ENCODE measurements around the gene CSNK1D. TPM values are rescaled to one million over a fixed set of nuclear protein-coding genes. Genes with fewer than 3 reads are reported as not detected.

The CSNK1D gene
- total and polyA plus RNA-seq, 4 donors: 35.2 to 144 (median 89.1) TPM

- DNase-seq (ENCODE audit: low read depth in 4 of 6, low spot score in 6 of 6): no peak
- H3K9me3 ChIP-seq (ENCODE audit: control insufficient read depth, insufficient read depth, low read length): no peaks in the 10 kb centered on the region
- 87% methylated on average over 12 of the region's 12 CpGs for WGBS (ENCODE audit: insufficient coverage)
Observed at GRCh38 chr17:82301300-82301915, 27.9 kb upstream of the CSNK1D start.

GRCh38 chr17:82300707-82301270, 27.3 kb upstream of the CSNK1D start:
- H3K27me3 ChIP-seq (ENCODE audit: control insufficient read depth, insufficient read depth, low read length): no peaks in the 10 kb centered on the region

More at GRCh38 chr17:82301300-82301915, 27.9 kb upstream of the CSNK1D start:
- H3K27ac ChIP-seq (ENCODE audit: low read depth, low read length): no peak overlapping the region
- no peaks in the 10 kb centered on the region for H3K36me3 ChIP-seq (ENCODE audit: control insufficient read depth, insufficient read depth, low read length)
- no peak overlapping the region for H3K4me3 ChIP-seq (ENCODE audit: low read depth, low read length)
- peaks cover 33% of the 10 kb centered on the region for H3K4me1 ChIP-seq (ENCODE audit: control insufficient read depth, insufficient read depth, low read length)
- no peaks in the 10 kb centered on the region for H3K27me3 ChIP-seq (ENCODE audit: control insufficient read depth, insufficient read depth, low read length)

DNA sequence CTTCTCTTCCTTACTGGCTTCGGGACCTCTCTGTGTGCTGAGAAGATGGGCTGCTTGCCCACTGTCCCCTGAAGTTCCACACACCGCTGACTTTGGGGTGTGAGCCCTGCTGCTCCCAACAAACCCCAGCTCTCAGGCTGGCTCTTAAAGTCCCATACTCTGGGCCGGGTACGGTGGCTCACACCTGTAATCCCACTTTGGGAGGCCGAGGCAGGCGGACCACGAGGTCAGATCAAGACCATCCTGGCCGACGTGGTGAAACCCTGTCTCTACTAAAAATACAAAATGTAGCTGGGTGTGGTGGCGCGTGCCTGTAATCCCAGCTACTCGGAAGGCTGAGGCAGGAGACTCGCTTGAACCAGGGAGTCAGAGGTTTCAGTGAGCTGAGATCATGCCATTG, 26.7 kb upstream of the CSNK1D start:
- Histone ChIP-seq H3K4me3 (ENCODE audit: low read depth, low read length) (no peak overlapping the region), H3K36me3 (ENCODE audit: control insufficient read depth, insufficient read depth, low read length) (no peaks in the 10 kb centered on the region), H3K9me3 (ENCODE audit: control insufficient read depth, insufficient read depth, low read length) (no peaks in the 10 kb centered on the region), H3K27me3 (ENCODE audit: control insufficient read depth, insufficient read depth, low read length) (no peaks in the 10 kb centered on the region), H3K27ac (ENCODE audit: low read depth, low read length) (no peak overlapping the region), H3K4me1 (ENCODE audit: control insufficient read depth, insufficient read depth, low read length) (peaks cover 29% of the 10 kb centered on the region)
- WGBS (ENCODE audit: insufficient coverage): 91% methylated on average over 11 of the region's 13 CpGs
- DNase-seq (ENCODE audit: low read depth in 4 of 6, low spot score in 6 of 6): no peak

More at GRCh38 chr17:82300707-82301270, 27.3 kb upstream of the CSNK1D start:
- Histone ChIP-seq H3K4me1 (ENCODE audit: control insufficient read depth, insufficient read depth, low read length) (peaks cover 33% of the 10 kb centered on the region), H3K36me3 (ENCODE audit: control insufficient read depth, insufficient read depth, low read length) (no peaks in the 10 kb centered on the region), H3K4me3 (ENCODE audit: low read depth, low read length) (no peak overlapping the region), H3K27ac (ENCODE audit: low read depth, low read length) (no peak overlapping the region), H3K9me3 (ENCODE audit: control insufficient read depth, insufficient read depth, low read length) (no peaks in the 10 kb centered on the region)
- WGBS (ENCODE audit: insufficient coverage): 35% methylated on average over 20 of the region's 21 CpGs
- peak in 2 of 6 donors; percentile 54 to 65 for DNase-seq (ENCODE audit: low read depth in 4 of 6, low spot score in 6 of 6)

- DNase-seq (ENCODE audit: low read depth in 4 of 6, low spot score in 6 of 6): no peak
- Histone ChIP-seq H3K36me3 (ENCODE audit: control insufficient read depth, insufficient read depth, low read length) (no peaks in the 10 kb centered on the region), H3K9me3 (ENCODE audit: control insufficient read depth, insufficient read depth, low read length) (no peaks in the 10 kb centered on the region), H3K4me3 (ENCODE audit: low read depth, low read length) (no peak overlapping the region), H3K27me3 (ENCODE audit: control insufficient read depth, insufficient read depth, low read length) (no peaks in the 10 kb centered on the region), H3K4me1 (ENCODE audit: control insufficient read depth, insufficient read depth, low read length) (peaks cover 25% of the 10 kb centered on the region), H3K27ac (ENCODE audit: low read depth, low read length) (no peak overlapping the region)
- WGBS (ENCODE audit: insufficient coverage): 72% methylated on average over 5 of the region's 10 CpGs
Observed at GRCh38 chr17:82299452-82299851, 26.0 kb upstream of the CSNK1D start.

- H3K9me3 ChIP-seq (ENCODE audit: control insufficient read depth, insufficient read depth, low read length): no peaks in the 10 kb centered on the region
- 83% methylated on average over 26 of the region's 27 CpGs for WGBS (ENCODE audit: insufficient coverage)
- peaks cover 22% of the 10 kb centered on the region for H3K4me1 ChIP-seq (ENCODE audit: control insufficient read depth, insufficient read depth, low read length)
- no peaks in the 10 kb centered on the region for H3K27me3 ChIP-seq (ENCODE audit: control insufficient read depth, insufficient read depth, low read length)
- no peak overlapping the region for H3K4me3 ChIP-seq (ENCODE audit: low read depth, low read length)
- DNase-seq (ENCODE audit: low read depth in 4 of 6, low spot score in 6 of 6): no peak
- H3K27ac ChIP-seq (ENCODE audit: low read depth, low read length): peak overlapping the region; percentile 40
- no peaks in the 10 kb centered on the region for H3K36me3 ChIP-seq (ENCODE audit: control insufficient read depth, insufficient read depth, low read length)
Observed at GRCh38 chr17:82298538-82299421, 25.3 kb upstream of the CSNK1D start.

DNA sequence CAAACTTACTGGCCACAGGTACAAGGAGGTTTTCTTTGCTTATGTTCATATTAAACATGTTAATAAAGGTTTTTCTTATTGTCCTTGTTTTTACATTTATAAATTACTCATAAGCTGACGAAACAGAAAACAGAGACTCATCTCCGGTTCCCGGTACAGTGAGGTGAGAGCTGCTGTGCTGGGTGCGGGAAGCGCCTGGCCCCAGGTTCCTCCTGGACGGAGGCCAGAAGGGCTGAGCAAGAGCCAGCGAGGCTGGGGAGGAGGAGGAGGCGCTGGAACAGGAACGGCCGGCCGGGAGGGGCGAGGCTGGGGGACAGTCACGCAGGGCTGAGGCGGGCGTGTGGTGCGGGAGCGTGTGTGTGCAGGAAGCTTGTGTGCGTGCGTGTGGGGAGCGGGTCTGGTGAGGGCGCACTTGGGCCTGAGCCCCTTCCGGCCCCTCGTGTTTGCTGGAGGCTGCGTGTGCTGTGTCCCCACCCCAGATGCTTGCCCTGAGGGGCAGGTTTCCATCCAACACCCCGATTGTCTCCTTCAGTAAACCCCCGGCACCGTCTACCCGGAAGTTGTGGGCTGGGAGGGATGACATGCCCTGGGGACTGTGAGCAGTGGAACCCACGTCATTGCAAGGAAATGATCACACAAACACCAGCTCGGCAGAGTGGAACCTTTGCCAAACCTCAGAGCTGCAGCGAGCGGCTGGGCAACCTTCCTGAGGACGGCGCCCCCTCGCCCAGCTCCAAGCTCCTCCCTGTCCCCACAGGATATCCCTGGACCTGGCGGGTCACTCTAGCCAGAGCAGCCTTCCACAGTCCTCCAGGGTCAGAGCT, 24.4 kb upstream of the CSNK1D start:
- Histone ChIP-seq H3K4me1 (ENCODE audit: control insufficient read depth, insufficient read depth, low read length) (peaks cover 27% of the 10 kb centered on the region), H3K36me3 (ENCODE audit: control insufficient read depth, insufficient read depth, low read length) (no peaks in the 10 kb centered on the region), H3K9me3 (ENCODE audit: control insufficient read depth, insufficient read depth, low read length) (no peaks in the 10 kb centered on the region), H3K27me3 (ENCODE audit: control insufficient read depth, insufficient read depth, low read length) (no peaks in the 10 kb centered on the region), H3K4me3 (ENCODE audit: low read depth, low read length) (peak overlapping the region; percentile 39), H3K27ac (ENCODE audit: low read depth, low read length) (peak overlapping the region; percentile 40)
- WGBS (ENCODE audit: insufficient coverage): 29% methylated on average over 26 of the region's 36 CpGs
- DNase-seq (ENCODE audit: low read depth in 4 of 6, low spot score in 6 of 6): peak in 2 of 6 donors; percentile 54 to 85

- H3K36me3 ChIP-seq (ENCODE audit: control insufficient read depth, insufficient read depth, low read length): no peaks in the 10 kb centered on the region
- H3K9me3 ChIP-seq (ENCODE audit: control insufficient read depth, insufficient read depth, low read length): no peaks in the 10 kb centered on the region
- DNase-seq (ENCODE audit: low read depth in 4 of 6, low spot score in 6 of 6): peak in 1 of 6 donors; percentile 4
- WGBS (ENCODE audit: insufficient coverage): 80% methylated on average over 16 of the region's 19 CpGs
- H3K27me3 ChIP-seq (ENCODE audit: control insufficient read depth, insufficient read depth, low read length): no peaks in the 10 kb centered on the region
- H3K4me3 ChIP-seq (ENCODE audit: low read depth, low read length): no peak overlapping the region
- peaks cover 27% of the 10 kb centered on the region for H3K4me1 ChIP-seq (ENCODE audit: control insufficient read depth, insufficient read depth, low read length)
- no peak overlapping the region for H3K27ac ChIP-seq (ENCODE audit: low read depth, low read length)
Observed at GRCh38 chr17:82297280-82297713, 23.8 kb upstream of the CSNK1D start.

DNA sequence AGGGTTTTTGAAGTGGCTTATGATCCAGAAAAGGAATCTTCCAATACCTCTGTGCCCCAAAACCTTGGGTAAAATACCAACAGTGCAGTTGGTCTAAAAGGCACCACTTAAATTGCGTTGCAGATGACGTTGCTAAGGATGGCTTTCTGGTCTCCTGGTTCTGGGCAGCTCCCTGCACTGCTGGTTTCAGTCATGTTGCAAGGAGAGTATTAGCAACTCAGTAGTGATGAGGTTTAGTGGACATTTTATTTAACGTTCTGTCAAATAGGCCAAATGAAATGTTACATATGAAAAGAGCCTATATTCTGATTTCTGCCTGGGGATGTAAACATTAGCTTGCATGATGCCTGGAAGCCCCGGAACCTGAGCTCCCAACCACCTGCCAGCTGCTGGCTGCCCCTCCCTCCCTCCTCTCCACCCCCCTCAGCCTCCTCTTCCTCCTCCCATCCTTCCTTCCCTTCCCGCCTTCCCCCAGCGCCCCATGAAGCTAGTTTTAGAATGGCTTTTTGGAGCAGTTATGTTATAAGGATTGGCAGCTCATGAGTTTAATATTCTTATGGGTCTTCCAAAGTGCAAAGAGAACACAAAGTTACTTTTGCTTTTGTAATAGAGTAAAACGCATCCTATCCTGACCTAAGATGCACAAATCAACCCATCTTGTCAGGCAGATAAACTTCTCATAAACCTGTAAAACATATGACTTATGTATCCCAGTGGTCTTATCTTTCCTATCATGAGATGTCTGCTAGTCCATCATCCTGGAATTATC, 23.2 kb upstream of the CSNK1D start:
- Histone ChIP-seq H3K4me1 (ENCODE audit: control insufficient read depth, insufficient read depth, low read length) (peaks cover 33% of the 10 kb centered on the region), H3K9me3 (ENCODE audit: control insufficient read depth, insufficient read depth, low read length) (no peaks in the 10 kb centered on the region), H3K27ac (ENCODE audit: low read depth, low read length) (no peak overlapping the region), H3K4me3 (ENCODE audit: low read depth, low read length) (no peak overlapping the region), H3K36me3 (ENCODE audit: control insufficient read depth, insufficient read depth, low read length) (no peaks in the 10 kb centered on the region), H3K27me3 (ENCODE audit: control insufficient read depth, insufficient read depth, low read length) (no peaks in the 10 kb centered on the region)
- WGBS (ENCODE audit: insufficient coverage): 62% methylated on average over 3 of the region's 7 CpGs
- DNase-seq (ENCODE audit: low read depth in 4 of 6, low spot score in 6 of 6): no peak

DNA sequence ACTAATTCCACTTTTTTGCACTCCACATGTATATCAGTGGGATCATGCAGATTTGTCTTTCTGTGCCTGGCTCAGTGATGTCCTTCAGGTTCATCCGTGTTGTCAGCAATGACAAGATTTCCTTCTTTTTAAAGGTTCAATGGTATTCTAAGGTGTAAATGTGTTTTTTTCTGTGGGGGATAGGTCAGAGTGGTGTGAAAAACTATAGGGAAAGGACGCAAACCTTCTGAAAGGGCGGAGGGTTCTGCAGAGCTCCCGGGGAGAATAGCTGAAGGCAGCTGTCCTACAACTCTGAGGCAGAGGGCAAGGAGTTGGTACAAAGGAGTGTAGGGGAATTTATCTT, 21.9 kb upstream of the CSNK1D start:
- Histone ChIP-seq H3K27ac (ENCODE audit: low read depth, low read length) (no peak overlapping the region), H3K4me1 (ENCODE audit: control insufficient read depth, insufficient read depth, low read length) (peaks cover 34% of the 10 kb centered on the region)
- 83% methylated on average over 4 of the region's 4 CpGs for WGBS (ENCODE audit: insufficient coverage)

More for the DNA sequence above, 21.9 kb upstream of the CSNK1D start:
- Histone ChIP-seq H3K27me3 (ENCODE audit: control insufficient read depth, insufficient read depth, low read length) (no peaks in the 10 kb centered on the region), H3K36me3 (ENCODE audit: control insufficient read depth, insufficient read depth, low read length) (no peaks in the 10 kb centered on the region), H3K9me3 (ENCODE audit: control insufficient read depth, insufficient read depth, low read length) (no peaks in the 10 kb centered on the region), H3K4me3 (ENCODE audit: low read depth, low read length) (no peak overlapping the region)
- DNase-seq (ENCODE audit: low read depth in 4 of 6, low spot score in 6 of 6): no peak

All from spinal cord (tissue), 10 donors.